K562 (cell line): Measurements from ENCODE around the gene PRKAG2. TPM values are rescaled to one million over a fixed set of nuclear protein-coding genes. Genes with fewer than 3 reads are reported as not detected.

ENCODE experiments used
- ATAC-seq: fragments of 200-7000 bp; cut with Tn5 transposase; 3 replicates; pipeline ENCODE4 v1.9.1; 2020; ENCODE audit warnings: moderate library complexity
- BruUV-seq: library from RNA; stranded (reverse); fragments of 400-500 nt; replicated peaks from 2 replicates; lab custom pipeline; 2021; lab: Mats Ljungman, UMichigan
- CTCF ChIA-PET: fragments of 300-600 bp; formaldehyde crosslinking; extraction: SDS; loops from one replicate; lab custom pipeline; 2021; ENCODE audit warnings: low intra/inter-chr PET ratio; lab: Yijun Ruan, JAX
- POLR2A ChIA-PET: fragments of 300-600, 350-650 bp; sonication (Branson Sonifier 250); formaldehyde crosslinking; extraction: SDS; loops from one replicate; lab custom pipeline; 2021; ENCODE audit warnings: antibody characterized with exemption, inconsistent platforms; lab: Yijun Ruan, JAX
- DNase-seq, 4 experiments: peaks; one replicate each; pipeline versions ENCODE4 v3.0.0 to v3.0.0-alpha.2; 2011 to 2018; ENCODE audit warnings: low spot score in 3 of 4, mixed read lengths in 3 of 4; ENCODE audit errors: extremely low read depth in 1 of 4
- FAIRE-seq: peaks from 2 replicates; lab custom pipeline; 2011; peaks lifted over from hg19 to GRCh38; lab: Jason Lieb, UNC
- H2AFZ ChIP-seq: 2 replicates; pipeline ENCODE4 v1.6.0; 2011; ENCODE audit warnings: low read depth, low read length, control low read depth, inconsistent platforms
- H3K27ac ChIP-seq: fragments of 200-600 bp; 3 replicates; pipeline ENCODE4 v1.8.0; 2011; ENCODE audit warnings: low read depth, mild to moderate bottlenecking, control low read depth, inconsistent platforms, low read length, moderate library complexity, mixed read lengths; ENCODE audit errors: extremely low read depth
- H3K27me3 ChIP-seq, 2 experiments: fragments of 300-600 bp in 1 of 2; 2 replicates in 1 of 2; 3 replicates in 1 of 2; pipeline versions ENCODE4 v1.6.0 to v1.8.0; 2011; ENCODE audit warnings: inconsistent platforms in 2 of 2, low read length in 2 of 2, mild to moderate bottlenecking in 1 of 2, mixed read lengths in 1 of 2, moderate library complexity in 1 of 2; ENCODE audit not compliant: control insufficient read depth in 2 of 2, insufficient read depth in 2 of 2
- H3K36me3 ChIP-seq: fragments of 300-600 bp; 3 replicates; pipeline ENCODE4 v1.8.0; 2011; ENCODE audit warnings: mild to moderate bottlenecking, low read length, inconsistent platforms; ENCODE audit not compliant: control insufficient read depth, insufficient read depth
- H3K4me1 ChIP-seq, 2 experiments: fragments of 200-600 bp in 1 of 2; replicated peaks in 1 of 2; 2 replicates in 1 of 2; 3 replicates in 1 of 2; pipeline versions ENCODE4 v1.5.1 to v1.8.0; 2011; ENCODE audit warnings: inconsistent platforms in 2 of 2, low read length in 2 of 2, mild to moderate bottlenecking in 1 of 2, mixed read lengths in 1 of 2, moderate library complexity in 1 of 2; ENCODE audit not compliant: control insufficient read depth in 2 of 2, insufficient read depth in 2 of 2
- H3K4me2 ChIP-seq: 2 replicates; pipeline ENCODE4 v1.6.1; 2011; ENCODE audit warnings: low read length, control low read depth, inconsistent platforms, mixed read lengths; ENCODE audit not compliant: insufficient read depth
- H3K4me3 ChIP-seq: fragments of 200-600 bp; sonication (generic), shearing (Covaris generic); 2 replicates; pipeline ENCODE4 v1.5.1; 2016; ENCODE audit warnings: control low read depth, inconsistent platforms
- H3K79me2 ChIP-seq: fragments of 200-600 bp; 3 replicates; pipeline ENCODE4 v1.8.0; 2011; ENCODE audit warnings: low read length, inconsistent platforms; ENCODE audit not compliant: control insufficient read depth, insufficient read depth
- H3K9ac ChIP-seq, 2 experiments: 2 replicates each; pipeline versions ENCODE4 v1.6.0 to v1.6.1; 2011; ENCODE audit warnings: low read depth in 2 of 2, low read length in 2 of 2, control low read depth in 1 of 2, inconsistent platforms in 1 of 2, mild to moderate bottlenecking in 1 of 2, mixed read lengths in 1 of 2; ENCODE audit not compliant: insufficient read depth in 1 of 2
- H3K9me1 ChIP-seq: one replicate; pipeline ENCODE4 v1.6.0; 2011; ENCODE audit warnings: inconsistent platforms, mild to moderate bottlenecking, low read length, moderate library complexity; ENCODE audit not compliant: control insufficient read depth, insufficient read depth
- H3K9me3 ChIP-seq: replicated peaks from 2 replicates; pipeline ENCODE4 v1.5.1; 2011; ENCODE audit warnings: low read depth, low read length, inconsistent platforms; ENCODE audit not compliant: control insufficient read depth, insufficient read depth
- H4K20me1 ChIP-seq: replicated peaks from 2 replicates; pipeline ENCODE4 v1.6.1; 2011; ENCODE audit warnings: low read length, inconsistent platforms, mixed read lengths; ENCODE audit not compliant: control insufficient read depth, insufficient read depth
- CBFA2T2 ChIP-seq: fragments of 450-650 bp; conservative IDR thresholded peaks from 2 replicates; pipeline ENCODE4 v1.6.1; 2017; ENCODE audit warnings: mild to moderate bottlenecking
- CBFA2T3 ChIP-seq: fragments of 450-650 bp; IDR thresholded peaks from 2 replicates; pipeline ENCODE4 v1.6.1; 2017
- CBX5 ChIP-seq: IDR thresholded peaks from 2 replicates; pipeline ENCODE4 v1.6.1; 2014; ENCODE audit warnings: low read depth, borderline replicate concordance
- CEBPB ChIP-seq: fragments of 450-650 bp; IDR thresholded peaks from 2 replicates; pipeline ENCODE4 v1.6.1; 2016; ENCODE audit warnings: missing genetic modification characterization, missing compliant biosample characterization
- CTBP1 ChIP-seq: fragments of 450-650 bp; IDR thresholded peaks from 2 replicates; pipeline ENCODE4 v1.6.1; 2016; ENCODE audit warnings: borderline replicate concordance
- HLTF ChIP-seq: fragments of 450-650 bp; IDR thresholded peaks from 2 replicates; pipeline ENCODE4 v1.6.1; 2016
- MEIS2 ChIP-seq: fragments of 450-650 bp; IDR thresholded peaks from 2 replicates; pipeline ENCODE4 v1.6.1; 2014; ENCODE audit warnings: mild to moderate bottlenecking; ENCODE audit not compliant: partially characterized antibody
- NFIC ChIP-seq: fragments of 450-650 bp; IDR thresholded peaks from 2 replicates; pipeline ENCODE4 v1.6.1; 2017; ENCODE audit warnings: mild to moderate bottlenecking, inconsistent platforms
- PHF21A ChIP-seq: fragments of 450-650 bp; IDR thresholded peaks from 2 replicates; pipeline ENCODE4 v1.6.1; 2017; ENCODE audit warnings: low read depth, borderline replicate concordance
- POLR3G ChIP-seq: IDR thresholded peaks from 2 replicates; pipeline ENCODE4 v1.6.1; 2011; ENCODE audit not compliant: insufficient read length, insufficient replicate concordance; ENCODE audit errors: extremely low read depth
- ZBTB1 ChIP-seq: sonication (generic); formaldehyde crosslinking; IDR thresholded peaks from 2 replicates; pipeline ENCODE4 v1.8.1; 2023; ENCODE audit warnings: missing genetic modification reagents, low read depth, mild to moderate bottlenecking, borderline replicate concordance
- WGBS: fragments of 100-300 bp; shearing (Covaris generic); methylation state at CpG from one replicate; pipeline ENCODE4 v1.1.6; 2016; ENCODE audit warnings: low coverage, mixed read lengths; ENCODE audit not compliant: insufficient coverage; ENCODE audit errors: missing lambda C conversion rate; 5-methylcytosine and 5-hydroxymethylcytosine counted together
- in situ Hi-C: fragments of 300-500 bp; cut with MboI; formaldehyde crosslinking; loops from 4 replicates; pipeline ENCODE4 v1.15.0; 2018; ENCODE audit warnings: inconsistent platforms, mixed read lengths
- intact Hi-C: fragments of 100-400 bp; cut with micrococcal nuclease; formaldehyde crosslinking; loops from 2 replicates; pipeline ENCODE4 v1.14.2; 2022
- polyA plus RNA-seq, 8 experiments: library from polyadenylated mRNA; depleted of rRNA in 4 of 8; stranded (reverse) in 5 of 8; unstranded in 3 of 8; fragments of >200 nt; fragmentation: Nextera tagmentation in 2 of 8; fragmentation: Illumina TruSeq in 1 of 8; extraction: Ambion mirVana in 2 of 8; extraction: Trizol in 1 of 8; gene quantifications; 2 replicates each; pipeline versions ENCODE4 v1.2.1 to v1.2.3, GENCODE V29; 2011 to 2014; ENCODE audit warnings: inconsistent platforms in 1 of 8, missing spikeins in 1 of 8
- total RNA-seq, 7 experiments: library from RNA; depleted of rRNA in 6 of 7; stranded (reverse); fragments of >200 nt in 6 of 7; fragmentation: Illumina TruSeq in 2 of 7; extraction: Trizol in 2 of 7; gene quantifications; 2 replicates each; pipeline versions ENCODE4 v1.2.1 to v1.2.3, GENCODE V29; 2011 to 2021; ENCODE audit warnings: low replicate concordance in 1 of 7
- TF ChIP-seq, protein P1 (sequence below): sonication (generic); formaldehyde crosslinking; IDR thresholded peaks from 2 replicates; pipeline ENCODE4 v1.8.1; 2022; ENCODE audit warnings: missing genetic modification reagents
- TF ChIP-seq, protein P2 (sequence below), 3 experiments: fragments of 200-800 bp in 1 of 3; sonication (Bioruptor generic) in 1 of 3; sonication (generic) in 1 of 3; formaldehyde crosslinking in 1 of 3; IDR thresholded peaks; 2 replicates each; pipeline versions ENCODE4 v1.6.1 to v1.8.0; 2016 to 2022; ENCODE audit warnings: mild to moderate bottlenecking in 2 of 3, missing compliant biosample characterization in 2 of 3, missing genetic modification characterization in 2 of 3, missing genetic modification reagents in 1 of 3
- TF ChIP-seq, protein P3 (sequence below), 2 experiments: IDR thresholded peaks in 1 of 2; conservative IDR thresholded peaks in 1 of 2; 2 replicates each; pipeline ENCODE4 v1.6.1; 2016; ENCODE audit warnings: low read depth in 2 of 2, mild to moderate bottlenecking in 1 of 2, missing compliant biosample characterization in 1 of 2, missing genetic modification characterization in 1 of 2, moderate library complexity in 1 of 2
- TF ChIP-seq, protein P4 (sequence below): fragments of 450-650 bp; formaldehyde crosslinking; IDR thresholded peaks from 2 replicates; pipeline ENCODE4 v1.4.0; 2022; ENCODE audit warnings: mild to moderate bottlenecking, moderate library complexity

Gene PRKAG2
- total and polyA plus RNA-seq, 9 of the 15 experiments (the other 6 are each of a cell fraction or from before 2014, with no cell fraction given) = 0.99 to 5.6 (median 3.3) TPM

DNA sequence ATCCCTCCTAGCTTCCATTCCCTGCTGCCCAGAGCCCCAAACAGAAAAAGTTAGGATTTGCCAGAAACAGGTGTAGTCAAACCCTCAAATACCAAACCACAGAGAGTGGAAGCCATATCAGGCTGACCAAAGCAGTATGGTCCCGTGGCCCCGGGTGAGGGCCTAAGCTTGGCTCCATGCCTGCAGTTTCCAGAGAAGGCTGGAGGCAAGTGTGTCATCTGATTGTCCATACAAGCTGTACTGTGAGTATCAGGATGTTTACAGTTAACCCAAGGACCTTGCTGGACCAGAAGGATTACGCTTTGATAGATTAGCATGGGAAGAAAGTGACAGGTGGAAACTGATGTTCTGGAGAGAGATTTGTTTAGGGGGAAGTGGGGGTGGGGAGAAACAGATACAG is 96.3 kb downstream of the PRKAG2 start:
- TF ChIP-seq ZBTB1 (CRISPR knock-in tag) = no peak
- no peak for TF ChIP-seq HLTF
- TF ChIP-seq PHF21A = no peak
- TF ChIP-seq CTBP1 = 0 out of 2 replicates have a peak, but pooled peaks have one; percentile 20
- no peak for TF ChIP-seq POLR3G
- no peak for TF ChIP-seq CBX5
- peak; percentile 45; the same call in 1 of the 2 replicates for TF ChIP-seq CBFA2T3
- TF ChIP-seq, protein P1, sequence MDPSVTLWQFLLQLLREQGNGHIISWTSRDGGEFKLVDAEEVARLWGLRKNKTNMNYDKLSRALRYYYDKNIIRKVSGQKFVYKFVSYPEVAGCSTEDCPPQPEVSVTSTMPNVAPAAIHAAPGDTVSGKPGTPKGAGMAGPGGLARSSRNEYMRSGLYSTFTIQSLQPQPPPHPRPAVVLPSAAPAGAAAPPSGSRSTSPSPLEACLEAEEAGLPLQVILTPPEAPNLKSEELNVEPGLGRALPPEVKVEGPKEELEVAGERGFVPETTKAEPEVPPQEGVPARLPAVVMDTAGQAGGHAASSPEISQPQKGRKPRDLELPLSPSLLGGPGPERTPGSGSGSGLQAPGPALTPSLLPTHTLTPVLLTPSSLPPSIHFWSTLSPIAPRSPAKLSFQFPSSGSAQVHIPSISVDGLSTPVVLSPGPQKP (CRISPR knock-in tag) = no peak
- TF ChIP-seq NFIC = 0 out of 2 replicates have a peak, but pooled peaks have one; percentile 12
- TF ChIP-seq, protein P2, sequence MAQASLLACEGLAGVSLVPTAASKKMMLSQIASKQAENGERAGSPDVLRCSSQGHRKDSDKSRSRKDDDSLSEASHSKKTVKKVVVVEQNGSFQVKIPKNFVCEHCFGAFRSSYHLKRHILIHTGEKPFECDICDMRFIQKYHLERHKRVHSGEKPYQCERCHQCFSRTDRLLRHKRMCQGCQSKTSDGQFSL (CRISPR knock-in tag; IDR thresholded peaks at IDR 0.05) = no peak
- TF ChIP-seq, protein P2 (tag; IDR thresholded peaks at IDR 0.05) = no peak
- TF ChIP-seq, protein P3, sequence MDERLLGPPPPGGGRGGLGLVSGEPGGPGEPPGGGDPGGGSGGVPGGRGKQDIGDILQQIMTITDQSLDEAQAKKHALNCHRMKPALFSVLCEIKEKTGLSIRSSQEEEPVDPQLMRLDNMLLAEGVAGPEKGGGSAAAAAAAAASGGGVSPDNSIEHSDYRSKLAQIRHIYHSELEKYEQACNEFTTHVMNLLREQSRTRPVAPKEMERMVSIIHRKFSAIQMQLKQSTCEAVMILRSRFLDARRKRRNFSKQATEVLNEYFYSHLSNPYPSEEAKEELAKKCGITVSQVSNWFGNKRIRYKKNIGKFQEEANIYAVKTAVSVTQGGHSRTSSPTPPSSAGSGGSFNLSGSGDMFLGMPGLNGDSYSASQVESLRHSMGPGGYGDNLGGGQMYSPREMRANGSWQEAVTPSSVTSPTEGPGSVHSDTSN (CRISPR knock-in tag; IDR thresholded peaks at IDR 0.05; ENCODE audit: low read depth) = no peak
- TF ChIP-seq, protein P3 (tag; conservative IDR thresholded peaks at IDR 0.05; ENCODE audit: low read depth) = 0 out of 2 replicates have a peak, but pooled peaks have one; percentile 8
- no peak for TF ChIP-seq CEBPB
- peak; percentile 34 for TF ChIP-seq MEIS2
- TF ChIP-seq, protein P4, sequence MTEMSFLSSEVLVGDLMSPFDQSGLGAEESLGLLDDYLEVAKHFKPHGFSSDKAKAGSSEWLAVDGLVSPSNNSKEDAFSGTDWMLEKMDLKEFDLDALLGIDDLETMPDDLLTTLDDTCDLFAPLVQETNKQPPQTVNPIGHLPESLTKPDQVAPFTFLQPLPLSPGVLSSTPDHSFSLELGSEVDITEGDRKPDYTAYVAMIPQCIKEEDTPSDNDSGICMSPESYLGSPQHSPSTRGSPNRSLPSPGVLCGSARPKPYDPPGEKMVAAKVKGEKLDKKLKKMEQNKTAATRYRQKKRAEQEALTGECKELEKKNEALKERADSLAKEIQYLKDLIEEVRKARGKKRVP (CRISPR knock-in tag) = no peak
- peak; percentile 20; the same call in 1 of the 2 replicates for TF ChIP-seq CBFA2T2
- no peak for FAIRE-seq
- WGBS = 0% methylated on average over 3 of the region's 3 CpGs
- H3K9me1 ChIP-seq = no peaks in the 10 kb centered on the region
- POLR2A ChIA-PET = interaction anchor here (1.1 kb wide), 1 partner anchor 14 kb away, joined by 6 read pairs; no protein-coding TSS in a partner anchor
- no peaks in the 10 kb centered on the region for H3K79me2 ChIP-seq
- CTCF ChIA-PET = no interaction called here
- DNase-seq = no peak
- 0 out of 2 replicates have a peak, but pooled peaks cover 7% of the 10 kb centered on the region for H4K20me1 ChIP-seq
- no peaks in the 10 kb centered on the region for H3K9me3 ChIP-seq
- peaks cover 0 to 8% of the 10 kb centered on the region in 2 experiments; a peak in 2 of 5 replicates for H3K4me1 ChIP-seq
- intact Hi-C loops = loop anchor here (5.0 kb wide), 2 partner anchors 212 to 252 kb away; no protein-coding TSS in a partner anchor
- no TSS peak for BruUV-seq
- in situ Hi-C loops = no loop called here
- H3K4me2 ChIP-seq = no peak overlapping the region
- no peaks in the 10 kb centered on the region for H3K36me3 ChIP-seq
- H2AFZ ChIP-seq = no peak overlapping the region
- H3K4me3 ChIP-seq = no peak overlapping the region
- H3K27me3 ChIP-seq = peaks cover 55 to 85% of the 10 kb centered on the region in 2 experiments
- no peak for ATAC-seq
- H3K9ac ChIP-seq = no peak overlapping the region
- no peak overlapping the region for H3K27ac ChIP-seq
